WTC11 (cell line): ENCODE results near the gene BRI3BP.

Experiments
- ETV6 ChIP-seq: sonication (generic); formaldehyde crosslinking; IDR thresholded peaks from 2 replicates; pipeline ENCODE4 v1.8.1; 2022; ENCODE audit warnings: mild to moderate bottlenecking, missing genetic modification reagents
- FOXK1 ChIP-seq: sonication (generic); formaldehyde crosslinking; IDR thresholded peaks from 2 replicates; pipeline ENCODE4 v1.8.0; 2022; ENCODE audit warnings: mild to moderate bottlenecking, moderate library complexity, missing genetic modification reagents
- JUN ChIP-seq: sonication (generic); formaldehyde crosslinking; IDR thresholded peaks from 2 replicates; pipeline ENCODE4 v1.8.0; 2023; ENCODE audit warnings: mild to moderate bottlenecking, missing genetic modification reagents
- SP1 ChIP-seq: sonication (generic); formaldehyde crosslinking; conservative IDR thresholded peaks from 2 replicates; pipeline ENCODE4 v1.8.1; 2022; ENCODE audit warnings: missing genetic modification reagents
- TF ChIP-seq, protein P1 (sequence below): fragments of 200-600 bp; IDR thresholded peaks from 2 replicates; pipeline ENCODE4 v1.8.0; 2022; ENCODE audit warnings: antibody characterized with exemption
- TF ChIP-seq, protein P2 (sequence below): sonication (generic); formaldehyde crosslinking; IDR thresholded peaks from 2 replicates; pipeline ENCODE4 v1.8.1; 2022; ENCODE audit warnings: low read depth, missing genetic modification reagents, borderline replicate concordance
- TF ChIP-seq, protein P3 (sequence below): sonication (generic); formaldehyde crosslinking; IDR thresholded peaks from 2 replicates; pipeline ENCODE4 v1.8.1; 2023; ENCODE audit warnings: mild to moderate bottlenecking, missing genetic modification reagents
- TF ChIP-seq, protein P4 (sequence below): sonication (generic); formaldehyde crosslinking; IDR thresholded peaks from 2 replicates; pipeline ENCODE4 v1.8.0; 2022; ENCODE audit warnings: mild to moderate bottlenecking, missing genetic modification reagents
- TF ChIP-seq, protein P5 (sequence below): sonication (generic); formaldehyde crosslinking; IDR thresholded peaks from 2 replicates; pipeline ENCODE4 v1.8.0; 2022; ENCODE audit warnings: mild to moderate bottlenecking, missing genetic modification reagents
- TF ChIP-seq, protein P6 (sequence below): sonication (generic); formaldehyde crosslinking; IDR thresholded peaks from 2 replicates; pipeline ENCODE4 v1.8.0; 2023; ENCODE audit warnings: mild to moderate bottlenecking, missing genetic modification reagents

DNA sequence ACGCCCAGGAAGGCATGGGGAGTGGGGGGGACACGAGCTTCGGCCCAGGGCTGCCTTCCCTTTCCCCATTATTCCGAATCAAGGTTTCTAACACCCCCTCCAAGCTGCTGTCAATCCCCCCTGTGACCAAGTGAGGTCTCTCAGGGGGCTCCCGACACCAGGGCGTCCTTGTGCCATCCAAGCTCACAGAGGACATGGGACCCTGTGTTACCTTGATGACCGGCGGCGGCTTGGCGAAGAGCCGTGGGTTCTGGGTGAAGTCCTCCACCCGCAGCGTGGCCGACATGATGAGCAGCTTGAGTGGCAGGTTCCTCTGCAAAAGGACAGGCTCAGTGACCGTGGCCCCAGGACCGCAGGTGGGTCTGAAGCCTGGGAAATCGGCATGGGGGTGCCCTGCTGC lies 24.8 kb upstream of the BRI3BP start:
- TF ChIP-seq, protein P1, sequence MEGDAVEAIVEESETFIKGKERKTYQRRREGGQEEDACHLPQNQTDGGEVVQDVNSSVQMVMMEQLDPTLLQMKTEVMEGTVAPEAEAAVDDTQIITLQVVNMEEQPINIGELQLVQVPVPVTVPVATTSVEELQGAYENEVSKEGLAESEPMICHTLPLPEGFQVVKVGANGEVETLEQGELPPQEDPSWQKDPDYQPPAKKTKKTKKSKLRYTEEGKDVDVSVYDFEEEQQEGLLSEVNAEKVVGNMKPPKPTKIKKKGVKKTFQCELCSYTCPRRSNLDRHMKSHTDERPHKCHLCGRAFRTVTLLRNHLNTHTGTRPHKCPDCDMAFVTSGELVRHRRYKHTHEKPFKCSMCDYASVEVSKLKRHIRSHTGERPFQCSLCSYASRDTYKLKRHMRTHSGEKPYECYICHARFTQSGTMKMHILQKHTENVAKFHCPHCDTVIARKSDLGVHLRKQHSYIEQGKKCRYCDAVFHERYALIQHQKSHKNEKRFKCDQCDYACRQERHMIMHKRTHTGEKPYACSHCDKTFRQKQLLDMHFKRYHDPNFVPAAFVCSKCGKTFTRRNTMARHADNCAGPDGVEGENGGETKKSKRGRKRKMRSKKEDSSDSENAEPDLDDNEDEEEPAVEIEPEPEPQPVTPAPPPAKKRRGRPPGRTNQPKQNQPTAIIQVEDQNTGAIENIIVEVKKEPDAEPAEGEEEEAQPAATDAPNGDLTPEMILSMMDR = no peak
- TF ChIP-seq, protein P2, sequence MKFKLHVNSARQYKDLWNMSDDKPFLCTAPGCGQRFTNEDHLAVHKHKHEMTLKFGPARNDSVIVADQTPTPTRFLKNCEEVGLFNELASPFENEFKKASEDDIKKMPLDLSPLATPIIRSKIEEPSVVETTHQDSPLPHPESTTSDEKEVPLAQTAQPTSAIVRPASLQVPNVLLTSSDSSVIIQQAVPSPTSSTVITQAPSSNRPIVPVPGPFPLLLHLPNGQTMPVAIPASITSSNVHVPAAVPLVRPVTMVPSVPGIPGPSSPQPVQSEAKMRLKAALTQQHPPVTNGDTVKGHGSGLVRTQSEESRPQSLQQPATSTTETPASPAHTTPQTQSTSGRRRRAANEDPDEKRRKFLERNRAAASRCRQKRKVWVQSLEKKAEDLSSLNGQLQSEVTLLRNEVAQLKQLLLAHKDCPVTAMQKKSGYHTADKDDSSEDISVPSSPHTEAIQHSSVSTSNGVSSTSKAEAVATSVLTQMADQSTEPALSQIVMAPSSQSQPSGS (CRISPR knock-in tag) = no peak
- TF ChIP-seq JUN (CRISPR knock-in tag) (no peak), FOXK1 (no peak), ETV6 (CRISPR knock-in tag) (no peak), SP1 (CRISPR knock-in tag) (no peak)
- TF ChIP-seq, protein P3, sequence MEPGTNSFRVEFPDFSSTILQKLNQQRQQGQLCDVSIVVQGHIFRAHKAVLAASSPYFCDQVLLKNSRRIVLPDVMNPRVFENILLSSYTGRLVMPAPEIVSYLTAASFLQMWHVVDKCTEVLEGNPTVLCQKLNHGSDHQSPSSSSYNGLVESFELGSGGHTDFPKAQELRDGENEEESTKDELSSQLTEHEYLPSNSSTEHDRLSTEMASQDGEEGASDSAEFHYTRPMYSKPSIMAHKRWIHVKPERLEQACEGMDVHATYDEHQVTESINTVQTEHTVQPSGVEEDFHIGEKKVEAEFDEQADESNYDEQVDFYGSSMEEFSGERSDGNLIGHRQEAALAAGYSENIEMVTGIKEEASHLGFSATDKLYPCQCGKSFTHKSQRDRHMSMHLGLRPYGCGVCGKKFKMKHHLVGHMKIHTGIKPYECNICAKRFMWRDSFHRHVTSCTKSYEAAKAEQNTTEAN (CRISPR knock-in tag) = no peak
- TF ChIP-seq, protein P4, sequence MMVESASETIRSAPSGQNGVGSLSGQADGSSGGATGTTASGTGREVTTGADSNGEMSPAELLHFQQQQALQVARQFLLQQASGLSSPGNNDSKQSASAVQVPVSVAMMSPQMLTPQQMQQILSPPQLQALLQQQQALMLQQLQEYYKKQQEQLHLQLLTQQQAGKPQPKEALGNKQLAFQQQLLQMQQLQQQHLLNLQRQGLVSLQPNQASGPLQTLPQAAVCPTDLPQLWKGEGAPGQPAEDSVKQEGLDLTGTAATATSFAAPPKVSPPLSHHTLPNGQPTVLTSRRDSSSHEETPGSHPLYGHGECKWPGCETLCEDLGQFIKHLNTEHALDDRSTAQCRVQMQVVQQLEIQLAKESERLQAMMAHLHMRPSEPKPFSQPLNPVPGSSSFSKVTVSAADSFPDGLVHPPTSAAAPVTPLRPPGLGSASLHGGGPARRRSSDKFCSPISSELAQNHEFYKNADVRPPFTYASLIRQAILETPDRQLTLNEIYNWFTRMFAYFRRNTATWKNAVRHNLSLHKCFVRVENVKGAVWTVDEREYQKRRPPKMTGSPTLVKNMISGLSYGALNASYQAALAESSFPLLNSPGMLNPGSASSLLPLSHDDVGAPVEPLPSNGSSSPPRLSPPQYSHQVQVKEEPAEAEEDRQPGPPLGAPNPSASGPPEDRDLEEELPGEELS (CRISPR knock-in tag) = no peak
- TF ChIP-seq, protein P5, sequence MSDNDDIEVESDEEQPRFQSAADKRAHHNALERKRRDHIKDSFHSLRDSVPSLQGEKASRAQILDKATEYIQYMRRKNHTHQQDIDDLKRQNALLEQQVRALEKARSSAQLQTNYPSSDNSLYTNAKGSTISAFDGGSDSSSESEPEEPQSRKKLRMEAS (CRISPR knock-in tag) = no peak
- TF ChIP-seq, protein P6, sequence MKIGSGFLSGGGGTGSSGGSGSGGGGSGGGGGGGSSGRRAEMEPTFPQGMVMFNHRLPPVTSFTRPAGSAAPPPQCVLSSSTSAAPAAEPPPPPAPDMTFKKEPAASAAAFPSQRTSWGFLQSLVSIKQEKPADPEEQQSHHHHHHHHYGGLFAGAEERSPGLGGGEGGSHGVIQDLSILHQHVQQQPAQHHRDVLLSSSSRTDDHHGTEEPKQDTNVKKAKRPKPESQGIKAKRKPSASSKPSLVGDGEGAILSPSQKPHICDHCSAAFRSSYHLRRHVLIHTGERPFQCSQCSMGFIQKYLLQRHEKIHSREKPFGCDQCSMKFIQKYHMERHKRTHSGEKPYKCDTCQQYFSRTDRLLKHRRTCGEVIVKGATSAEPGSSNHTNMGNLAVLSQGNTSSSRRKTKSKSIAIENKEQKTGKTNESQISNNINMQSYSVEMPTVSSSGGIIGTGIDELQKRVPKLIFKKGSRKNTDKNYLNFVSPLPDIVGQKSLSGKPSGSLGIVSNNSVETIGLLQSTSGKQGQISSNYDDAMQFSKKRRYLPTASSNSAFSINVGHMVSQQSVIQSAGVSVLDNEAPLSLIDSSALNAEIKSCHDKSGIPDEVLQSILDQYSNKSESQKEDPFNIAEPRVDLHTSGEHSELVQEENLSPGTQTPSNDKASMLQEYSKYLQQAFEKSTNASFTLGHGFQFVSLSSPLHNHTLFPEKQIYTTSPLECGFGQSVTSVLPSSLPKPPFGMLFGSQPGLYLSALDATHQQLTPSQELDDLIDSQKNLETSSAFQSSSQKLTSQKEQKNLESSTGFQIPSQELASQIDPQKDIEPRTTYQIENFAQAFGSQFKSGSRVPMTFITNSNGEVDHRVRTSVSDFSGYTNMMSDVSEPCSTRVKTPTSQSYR (CRISPR knock-in tag) = no peak
